ENCODE data around the gene GRK6. TPM values are rescaled to one million over a fixed set of nuclear protein-coding genes. Genes with fewer than 3 reads are reported as not detected.
"Not testable (repeated sequence)": the region's sequence is repeated elsewhere in the genome, so short reads cannot be mapped to it uniquely, and the experiment has no call there.

GRK6 gene
- total RNA-seq, 3 donors from 2014 or later: 21.3 to 25.0 (median 22.1) TPM

GRCh38 chr5:177410575-177410974, 15.9 kb upstream of the GRK6 start:
- no peak for TF ChIP-seq POLR2A (IDR thresholded peaks at IDR 0.05)
- no peak for TF ChIP-seq POLR2AphosphoS5 (IDR thresholded peaks at IDR 0.05)
- no peak for TF ChIP-seq CTCF (IDR thresholded peaks at IDR 0.05)
- H3K27ac ChIP-seq: no peak overlapping the region
- no peaks in the 10 kb centered on the region for H3K27me3 ChIP-seq
- DNase-seq (ENCODE audit: low spot score in 2 of 2): no peak
- H3K9me3 ChIP-seq: no peaks in the 10 kb centered on the region
- H3K4me1 ChIP-seq: no peaks in the 10 kb centered on the region
- intact Hi-C loops (cut with DNase I; ENCODE audit: low total_unique reads): no loop called here
- H3K4me3 ChIP-seq: no peak overlapping the region
- H3K36me3 ChIP-seq: no peaks in the 10 kb centered on the region

GRCh38 chr5:177412603-177413233, 13.8 kb upstream of the GRK6 start:
- Histone ChIP-seq H3K9me3 (no peaks in the 10 kb centered on the region), H3K27ac (no peak overlapping the region), H3K4me3 (no peak overlapping the region), H3K27me3 (no peaks in the 10 kb centered on the region), H3K36me3 (no peaks in the 10 kb centered on the region), H3K4me1 (no peaks in the 10 kb centered on the region)
- intact Hi-C loops (cut with DNase I; ENCODE audit: low total_unique reads): no loop called here
- no peak for DNase-seq (ENCODE audit: low spot score in 2 of 2)
- TF ChIP-seq POLR2A (IDR thresholded peaks at IDR 0.05) (no peak), CTCF (IDR thresholded peaks at IDR 0.05) (no peak), POLR2AphosphoS5 (IDR thresholded peaks at IDR 0.05) (no peak)

- no peak for TF ChIP-seq POLR2AphosphoS5 (IDR thresholded peaks at IDR 0.05)
- TF ChIP-seq CTCF (IDR thresholded peaks at IDR 0.05): no peak
- TF ChIP-seq POLR2A (IDR thresholded peaks at IDR 0.05): no peak
Observed at GRCh38 chr5:177414481-177414880, 12.0 kb upstream of the GRK6 start.

GRCh38 chr5:177417081-177417480, 9.4 kb upstream of the GRK6 start:
- intact Hi-C loops (cut with DNase I; ENCODE audit: low total_unique reads); H3K4me3 ChIP-seq; H3K36me3 ChIP-seq; H3K27me3 ChIP-seq; H3K27ac ChIP-seq; H3K9me3 ChIP-seq; DNase-seq (ENCODE audit: low spot score in 2 of 2); H3K4me1 ChIP-seq: not testable (repeated sequence)

More at GRCh38 chr5:177414481-177414880, 12.0 kb upstream of the GRK6 start:
- no peaks in the 10 kb centered on the region for H3K4me1 ChIP-seq
- H3K4me3 ChIP-seq: no peak overlapping the region
- no peak overlapping the region for H3K27ac ChIP-seq
- no peaks in the 10 kb centered on the region for H3K27me3 ChIP-seq
- DNase-seq (ENCODE audit: low spot score in 2 of 2): no peak
- no peaks in the 10 kb centered on the region for H3K36me3 ChIP-seq
- intact Hi-C loops (cut with DNase I; ENCODE audit: low total_unique reads): no loop called here
- no peaks in the 10 kb centered on the region for H3K9me3 ChIP-seq

GRCh38 chr5:177419046-177419445, 7.4 kb upstream of the GRK6 start:
- intact Hi-C loops (cut with DNase I; ENCODE audit: low total_unique reads): no loop called here
- H3K36me3 ChIP-seq: no peaks in the 10 kb centered on the region
- no peak overlapping the region for H3K27ac ChIP-seq
- no peaks in the 10 kb centered on the region for H3K4me1 ChIP-seq
- H3K9me3 ChIP-seq: no peaks in the 10 kb centered on the region
- no peak for DNase-seq (ENCODE audit: low spot score in 2 of 2)
- H3K4me3 ChIP-seq: no peak overlapping the region
- TF ChIP-seq POLR2A (IDR thresholded peaks at IDR 0.05) (no peak), CTCF (IDR thresholded peaks at IDR 0.05) (no peak), POLR2AphosphoS5 (IDR thresholded peaks at IDR 0.05) (no peak)
- no peaks in the 10 kb centered on the region for H3K27me3 ChIP-seq

- H3K27ac ChIP-seq; H3K9me3 ChIP-seq; H3K4me3 ChIP-seq; intact Hi-C loops (cut with DNase I; ENCODE audit: low total_unique reads); DNase-seq (ENCODE audit: low spot score in 2 of 2); H3K27me3 ChIP-seq; H3K4me1 ChIP-seq; H3K36me3 ChIP-seq: not testable (repeated sequence)
Observed at GRCh38 chr5:177420472-177420871, 6.0 kb upstream of the GRK6 start.

Measured in breast epithelium (tissue), 4 donors.